Measurements from ENCODE around the gene NUTM1. TPM values are rescaled to one million over a fixed set of nuclear protein-coding genes. Genes with fewer than 3 reads are reported as not detected.
"Not testable (repeated sequence)": the region's sequence is repeated elsewhere in the genome, so short reads cannot be mapped to it uniquely, and the experiment has no call there.

The NUTM1 gene
- total RNA-seq, 1 donor from 2014 or later: not detected

- no peak for DNase-seq (ENCODE audit: missing footprints)
- no peak for ATAC-seq
- intact Hi-C loops (cut with DNase I): no loop called here
These were observed 16.3 kb downstream of the NUTM1 start for GRCh38 chr15:34359416-34359815.

GRCh38 chr15:34360298-34360697, 17.2 kb downstream of the NUTM1 start:
- DNase-seq (ENCODE audit: missing footprints) (no peak), ATAC-seq (no peak)
- intact Hi-C loops (cut with DNase I): no loop called here

- intact Hi-C loops (cut with DNase I): no loop called here
- ATAC-seq (no peak), DNase-seq (ENCODE audit: missing footprints) (no peak)
These were observed 18.2 kb downstream of the NUTM1 start for GRCh38 chr15:34361278-34361677.

GRCh38 chr15:34362047-34362773, 19.1 kb downstream of the NUTM1 start:
- ATAC-seq (no peak), DNase-seq (ENCODE audit: missing footprints) (no peak)
- intact Hi-C loops (cut with DNase I): no loop called here

GRCh38 chr15:34364041-34364440, 20.9 kb downstream of the NUTM1 start:
- no peak for ATAC-seq
- intact Hi-C loops (cut with DNase I): no loop called here
- no peak for DNase-seq (ENCODE audit: missing footprints)

GRCh38 chr15:34365091-34365825, 22.1 kb downstream of the NUTM1 start:
- DNase-seq (ENCODE audit: missing footprints) (no peak), ATAC-seq (no peak)
- intact Hi-C loops (cut with DNase I): no loop called here

- ATAC-seq (peak; percentile 8), DNase-seq (ENCODE audit: missing footprints) (no peak)
- intact Hi-C loops (cut with DNase I): no loop called here
These were observed 22.7 kb downstream of the NUTM1 start for GRCh38 chr15:34365836-34366235.

- intact Hi-C loops (cut with DNase I): loop anchor here (1.0 kb wide), 3 partner anchors 23 to 264 kb away; partner anchors contain the start of genes NOP10, NUTM1 and PGBD4
- peak; percentile 53 for ATAC-seq
- DNase-seq (ENCODE audit: missing footprints): peak; percentile 74
These were observed 23.4 kb downstream of the NUTM1 start for GRCh38 chr15:34366271-34367065.

- DNase-seq (ENCODE audit: missing footprints) (peak; percentile 96), ATAC-seq (peak; percentile 96)
- intact Hi-C loops (cut with DNase I): loop anchor here (1.0 kb wide), 3 partner anchors 24 to 265 kb away; partner anchors contain the start of genes NOP10, NUTM1 and PGBD4
These were observed 24.3 kb downstream of the NUTM1 start, which contains the start of gene LPCAT4 for GRCh38 chr15:34367101-34368081. Gene LPCAT4, minus strand, starts transcription at chr15:34367196. Its CDS starts 96 bp downstream, at chr15:34367100.

- DNase-seq (ENCODE audit: missing footprints) (no peak), ATAC-seq (no peak)
- intact Hi-C loops (cut with DNase I): no loop called here
These were observed 27.0 kb downstream of the NUTM1 start for GRCh38 chr15:34370129-34370528.

GRCh38 chr15:34370643-34371042, 27.5 kb downstream of the NUTM1 start:
- intact Hi-C loops (cut with DNase I): no loop called here
- DNase-seq (ENCODE audit: missing footprints): no peak
- no peak for ATAC-seq

- ATAC-seq: no peak
- intact Hi-C loops (cut with DNase I): no loop called here
- DNase-seq (ENCODE audit: missing footprints): no peak
These were observed 30.8 kb downstream of the NUTM1 start for GRCh38 chr15:34373951-34374350.

- intact Hi-C loops (cut with DNase I): no loop called here
- no peak for DNase-seq (ENCODE audit: missing footprints)
- ATAC-seq: no peak
These were observed 31.7 kb downstream of the NUTM1 start for GRCh38 chr15:34374816-34375215.

- ATAC-seq; intact Hi-C loops (cut with DNase I); DNase-seq (ENCODE audit: missing footprints): not testable (repeated sequence)
These were observed 32.4 kb downstream of the NUTM1 start for GRCh38 chr15:34375541-34375940.

GRCh38 chr15:34376856-34377255, 33.7 kb downstream of the NUTM1 start:
- no peak for DNase-seq (ENCODE audit: missing footprints)
- no peak for ATAC-seq
- intact Hi-C loops (cut with DNase I): no loop called here

- ATAC-seq; DNase-seq (ENCODE audit: missing footprints); intact Hi-C loops (cut with DNase I): not testable (repeated sequence)
These were observed 37.4 kb downstream of the NUTM1 start for GRCh38 chr15:34380491-34380890.

GRCh38 chr15:34381829-34382521, 38.9 kb downstream of the NUTM1 start:
- peak; percentile 48 for ATAC-seq
- DNase-seq (ENCODE audit: missing footprints); intact Hi-C loops (cut with DNase I): not testable (repeated sequence)

Measured in Right ventricle myocardium inferior (tissue), 1 donor.